ENCODE results near the gene SLC49A4. TPM values are rescaled to one million over a fixed set of nuclear protein-coding genes. Genes with fewer than 3 reads are reported as not detected.

The SLC49A4 gene
- polyA plus RNA-seq, 1 of the 3 experiments (the other 2 are of a cell fraction), result 6.4 TPM

- no peaks in the 10 kb centered on the region for H3K79me2 ChIP-seq (ENCODE audit: insufficient read depth)
- H2AFZ ChIP-seq (ENCODE audit: low read depth), result no peak overlapping the region
- H3F3A ChIP-seq (replicated peaks; ENCODE audit: insufficient read depth), result no peaks in the 10 kb centered on the region
- WGBS (ENCODE audit: low lambda C conversion rate), result 99% methylated on average over 4 of the region's 4 CpGs
- ChIA-PET CTCF (interaction anchor here (0.8 to 1.8 kb wide), 2 partner anchors 10 to 134 kb away, joined by 3 to 5 read pairs; no protein-coding TSS in a partner anchor), POLR2A (no interaction called here)
- peaks cover 0 to 12% of the 10 kb centered on the region in 2 experiments for H3K36me3 ChIP-seq (replicated peaks in 1 of 2; ENCODE audit: control insufficient read depth in 1 of 2, insufficient read depth in 2 of 2, low read length in 1 of 2)
- no peak for TF ChIP-seq EZH2phosphoT487 (IDR thresholded peaks at IDR 0.05; ENCODE audit: borderline replicate concordance, low read depth)
- no peak for TF ChIP-seq YY1 (IDR thresholded peaks at IDR 0.05; ENCODE audit: low read depth)
- TF ChIP-seq PBX3 (IDR thresholded peaks at IDR 0.05), result no peak
- no peak for TF ChIP-seq CHD2 (IDR thresholded peaks at IDR 0.05; ENCODE audit: low read length, partially characterized antibody)
- TF ChIP-seq TEAD4 (IDR thresholded peaks at IDR 0.05; ENCODE audit: borderline replicate concordance, insufficient read depth), result no peak
- no peak for TF ChIP-seq USF1 (IDR thresholded peaks at IDR 0.05; ENCODE audit: borderline replicate concordance, low read depth)
- TF ChIP-seq ELF1 (IDR thresholded peaks at IDR 0.05), result no peak
- no peak for TF ChIP-seq MXI1 (IDR thresholded peaks at IDR 0.05; ENCODE audit: low read depth, low read length)
- TF ChIP-seq RAD21 (IDR thresholded peaks at IDR 0.05; ENCODE audit: low read length), result no peak
- TF ChIP-seq USF2 (IDR thresholded peaks at IDR 0.05; ENCODE audit: borderline replicate concordance, low read depth, low read length), result no peak
- no peaks in the 10 kb centered on the region for H3K9me2 ChIP-seq
- no peak overlapping the region for H3K27ac ChIP-seq (ENCODE audit: low read depth in 2 of 2, low read length in 1 of 2)
- H3K4me1 ChIP-seq (ENCODE audit: control insufficient read depth in 1 of 2, insufficient read depth in 2 of 2, low read depth in 1 of 2, low read length in 1 of 2), result no peaks in the 10 kb centered on the region; a peak in 2 of 4 replicates
- DNase-seq, result no peak
- H3K9me3 ChIP-seq, result no peaks in the 10 kb centered on the region
- no peaks in the 10 kb centered on the region for H3K27me3 ChIP-seq (ENCODE audit: insufficient read depth)
- H3K4me3 ChIP-seq (ENCODE audit: low read depth in 2 of 2, low read length in 1 of 2), result no peak overlapping the region
- no peaks in the 10 kb centered on the region for H4K20me1 ChIP-seq (ENCODE audit: insufficient read depth)
- H3K4me2 ChIP-seq, result no peak overlapping the region
- no peak overlapping the region for H3K9ac ChIP-seq
Observed at GRCh38 chr3:122880173-122880572, 85.3 kb downstream of the SLC49A4 start.

GRCh38 chr3:122880624-122881023 is 85.8 kb downstream of the SLC49A4 start:
- peaks cover 0 to 12% of the 10 kb centered on the region in 2 experiments for H3K36me3 ChIP-seq (replicated peaks in 1 of 2; ENCODE audit: control insufficient read depth in 1 of 2, insufficient read depth in 2 of 2, low read length in 1 of 2)
- no peaks in the 10 kb centered on the region for H3K27me3 ChIP-seq (ENCODE audit: insufficient read depth)
- ChIA-PET CTCF (interaction anchor here (0.8 to 1.8 kb wide), 2 partner anchors 9 to 133 kb away, joined by 3 to 5 read pairs; no protein-coding TSS in a partner anchor), POLR2A (no interaction called here)
- H3K4me3 ChIP-seq (ENCODE audit: low read depth in 2 of 2, low read length in 1 of 2), result no peak overlapping the region
- no peak for TF ChIP-seq POLR2AphosphoS5 (IDR thresholded peaks at IDR 0.05; ENCODE audit: low read depth, low read length)
- no peak for TF ChIP-seq TAF1 (IDR thresholded peaks at IDR 0.05; ENCODE audit: borderline replicate concordance, low read depth, low read length)
- TF ChIP-seq FOSL2 (IDR thresholded peaks at IDR 0.05; ENCODE audit: borderline replicate concordance, low read depth), result no peak
- no peak for TF ChIP-seq MEF2A (IDR thresholded peaks at IDR 0.05; ENCODE audit: borderline replicate concordance, low read depth)
- no peak for TF ChIP-seq REST (IDR thresholded peaks at IDR 0.05; ENCODE audit: low read depth, low read length)
- TF ChIP-seq MXI1 (IDR thresholded peaks at IDR 0.05; ENCODE audit: low read depth, low read length), result no peak
- TF ChIP-seq USF1 (IDR thresholded peaks at IDR 0.05; ENCODE audit: borderline replicate concordance, low read depth), result no peak
- no peak for TF ChIP-seq PBX3 (IDR thresholded peaks at IDR 0.05)
- TF ChIP-seq SMC3 (IDR thresholded peaks at IDR 0.05; ENCODE audit: low read depth, low read length), result no peak
- TF ChIP-seq GATA2 (CRISPR knock-in tag; IDR thresholded peaks at IDR 0.05), result no peak
- no peak for TF ChIP-seq USF2 (IDR thresholded peaks at IDR 0.05; ENCODE audit: borderline replicate concordance, low read depth, low read length)
- no peaks in the 10 kb centered on the region for H3K9me3 ChIP-seq
- DNase-seq, result no peak
- H3K9me2 ChIP-seq, result no peaks in the 10 kb centered on the region
- H3K79me2 ChIP-seq (ENCODE audit: insufficient read depth), result no peaks in the 10 kb centered on the region
- WGBS (ENCODE audit: low lambda C conversion rate), result 81% methylated on average over 4 of the region's 4 CpGs
- H2AFZ ChIP-seq (ENCODE audit: low read depth), result no peak overlapping the region
- H3K27ac ChIP-seq (ENCODE audit: low read depth in 2 of 2, low read length in 1 of 2), result no peak overlapping the region
- no peaks in the 10 kb centered on the region; a peak in 2 of 4 replicates for H3K4me1 ChIP-seq (ENCODE audit: control insufficient read depth in 1 of 2, insufficient read depth in 2 of 2, low read depth in 1 of 2, low read length in 1 of 2)
- H3K4me2 ChIP-seq, result no peak overlapping the region
- no peaks in the 10 kb centered on the region for H4K20me1 ChIP-seq (ENCODE audit: insufficient read depth)
- H3F3A ChIP-seq (replicated peaks; ENCODE audit: insufficient read depth), result no peaks in the 10 kb centered on the region
- no peak overlapping the region for H3K9ac ChIP-seq

All from SK-N-SH (cell line).